HepG2 (cell line): ENCODE measurements around the gene TMCO6. TPM values are rescaled to one million over a fixed set of nuclear protein-coding genes. Genes with fewer than 3 reads are reported as not detected.
A peak's percentile ranks its signal among the peaks of the same experiment; 100 is the strongest.

Experiments
- AGO1 ChIP-seq: fragments of 200-400 bp; formaldehyde crosslinking; IDR thresholded peaks from 2 replicates; pipeline ENCODE4 v1.6.1; 2017; ENCODE audit warnings: mild to moderate bottlenecking, low read depth, low read length, moderate library complexity; ENCODE audit not compliant: poor library complexity, severe bottlenecking
- FLYWCH1 ChIP-seq: sonication (generic); formaldehyde crosslinking; IDR thresholded peaks from 2 replicates; pipeline ENCODE4 v1.8.1; 2023; ENCODE audit warnings: mild to moderate bottlenecking, missing genetic modification reagents
- GABPA ChIP-seq, 2 experiments: IDR thresholded peaks; 2 replicates each; pipeline ENCODE4 v1.6.1; 2011 to 2016; ENCODE audit warnings: low read depth in 2 of 2, low read length in 1 of 2, missing biosample characterization in 1 of 2, missing genetic modification characterization in 1 of 2
- NFYC ChIP-seq: IDR thresholded peaks from 2 replicates; pipeline ENCODE4 v1.6.1; 2016; ENCODE audit warnings: missing genetic modification reagents, missing compliant biosample characterization
- NPAS2 ChIP-seq: sonication (generic); formaldehyde crosslinking; IDR thresholded peaks from 2 replicates; pipeline ENCODE4 v1.8.0; 2022; ENCODE audit warnings: mild to moderate bottlenecking, missing genetic modification reagents, borderline replicate concordance
- SATB2 ChIP-seq: sonication (generic); formaldehyde crosslinking; IDR thresholded peaks from 2 replicates; pipeline ENCODE4 v1.5.0; 2020; ENCODE audit warnings: missing genetic modification reagents
- ZBTB38 ChIP-seq: sonication (generic); formaldehyde crosslinking; IDR thresholded peaks from 2 replicates; pipeline ENCODE4 v1.5.1; 2020; ENCODE audit warnings: mild to moderate bottlenecking, missing genetic modification reagents
- ZC3H13 ChIP-seq: sonication (generic); formaldehyde crosslinking; IDR thresholded peaks from 2 replicates; pipeline ENCODE4 v1.8.1; 2023; ENCODE audit warnings: mild to moderate bottlenecking, missing genetic modification reagents, moderate library complexity
- ZMAT3 ChIP-seq: sonication (generic); formaldehyde crosslinking; conservative IDR thresholded peaks from 2 replicates; pipeline ENCODE4 v1.7.0; 2021; ENCODE audit warnings: missing genetic modification reagents
- ZNF121 ChIP-seq: sonication (generic); formaldehyde crosslinking; IDR thresholded peaks from 2 replicates; pipeline ENCODE4 v1.5.0; 2020; ENCODE audit warnings: mild to moderate bottlenecking, missing genetic modification reagents
- ZNF292 ChIP-seq: sonication (generic); formaldehyde crosslinking; IDR thresholded peaks from 2 replicates; pipeline ENCODE4 v1.8.1; 2022; ENCODE audit warnings: mild to moderate bottlenecking, low read depth, missing genetic modification reagents, borderline replicate concordance
- ZNF34 ChIP-seq: sonication (generic); formaldehyde crosslinking; IDR thresholded peaks from 2 replicates; pipeline ENCODE4 v1.4.0; 2020; ENCODE audit warnings: mild to moderate bottlenecking, missing genetic modification reagents, borderline replicate concordance
- ZNF674 ChIP-seq: sonication (generic); formaldehyde crosslinking; IDR thresholded peaks from 2 replicates; pipeline ENCODE4 v1.5.0; 2020; ENCODE audit warnings: low read depth, mild to moderate bottlenecking, missing genetic modification reagents
- ZNF816 ChIP-seq: sonication (generic); formaldehyde crosslinking; IDR thresholded peaks from 2 replicates; pipeline ENCODE4 v1.8.0; 2022; ENCODE audit warnings: missing genetic modification reagents, mild to moderate bottlenecking, borderline replicate concordance
- polyA plus RNA-seq, 8 experiments: library from polyadenylated mRNA; depleted of rRNA in 3 of 8; stranded (reverse) in 7 of 8; unstranded in 1 of 8; fragments of >200 nt; fragmentation: Illumina TruSeq in 4 of 8; extraction: Trizol in 4 of 8; gene quantifications; 2 replicates each; pipeline versions ENCODE4 v1.2.1 to v1.2.3, GENCODE V29; 2011 to 2016; ENCODE audit warnings: low read depth in 4 of 8, missing spikeins in 1 of 8, mixed read lengths in 1 of 8; ENCODE audit not compliant: insufficient read depth in 1 of 8
- total RNA-seq, 5 experiments: library from RNA; depleted of rRNA; stranded (reverse); fragments of >200 nt; fragmentation: Illumina TruSeq; extraction: Trizol; gene quantifications; 2 replicates each; pipeline ENCODE4 v1.2.3, GENCODE V29; 2016; ENCODE audit warnings: low read depth in 1 of 5
- TF ChIP-seq, protein P1 (sequence below): sonication (generic); formaldehyde crosslinking; IDR thresholded peaks from 2 replicates; pipeline ENCODE4 v1.4.0; 2020; ENCODE audit warnings: missing genetic modification reagents
- TF ChIP-seq, protein P2 (sequence below): sonication (generic); formaldehyde crosslinking; IDR thresholded peaks from 2 replicates; pipeline ENCODE4 v1.4.0; 2020; ENCODE audit warnings: mild to moderate bottlenecking, missing genetic modification reagents
- TF ChIP-seq, protein P3 (sequence below): sonication (generic); formaldehyde crosslinking; IDR thresholded peaks from 2 replicates; pipeline ENCODE4 v1.8.0; 2022; ENCODE audit warnings: missing genetic modification reagents, low read depth, mild to moderate bottlenecking, borderline replicate concordance
- TF ChIP-seq, protein P4 (sequence below): sonication (generic); formaldehyde crosslinking; conservative IDR thresholded peaks from 2 replicates; pipeline ENCODE4 v1.8.1; 2023; ENCODE audit warnings: missing genetic modification reagents
- TF ChIP-seq, protein P5 (sequence below): sonication (generic); formaldehyde crosslinking; IDR thresholded peaks from 2 replicates; pipeline ENCODE4; 2020; ENCODE audit warnings: missing genetic modification reagents, mild to moderate bottlenecking, borderline replicate concordance

TMCO6 gene
- total and polyA plus RNA-seq, 2 of the 13 experiments (the other 11 are each of a cell fraction or from before 2014, with no cell fraction given) = 16.6 to 28.2 TPM

DNA sequence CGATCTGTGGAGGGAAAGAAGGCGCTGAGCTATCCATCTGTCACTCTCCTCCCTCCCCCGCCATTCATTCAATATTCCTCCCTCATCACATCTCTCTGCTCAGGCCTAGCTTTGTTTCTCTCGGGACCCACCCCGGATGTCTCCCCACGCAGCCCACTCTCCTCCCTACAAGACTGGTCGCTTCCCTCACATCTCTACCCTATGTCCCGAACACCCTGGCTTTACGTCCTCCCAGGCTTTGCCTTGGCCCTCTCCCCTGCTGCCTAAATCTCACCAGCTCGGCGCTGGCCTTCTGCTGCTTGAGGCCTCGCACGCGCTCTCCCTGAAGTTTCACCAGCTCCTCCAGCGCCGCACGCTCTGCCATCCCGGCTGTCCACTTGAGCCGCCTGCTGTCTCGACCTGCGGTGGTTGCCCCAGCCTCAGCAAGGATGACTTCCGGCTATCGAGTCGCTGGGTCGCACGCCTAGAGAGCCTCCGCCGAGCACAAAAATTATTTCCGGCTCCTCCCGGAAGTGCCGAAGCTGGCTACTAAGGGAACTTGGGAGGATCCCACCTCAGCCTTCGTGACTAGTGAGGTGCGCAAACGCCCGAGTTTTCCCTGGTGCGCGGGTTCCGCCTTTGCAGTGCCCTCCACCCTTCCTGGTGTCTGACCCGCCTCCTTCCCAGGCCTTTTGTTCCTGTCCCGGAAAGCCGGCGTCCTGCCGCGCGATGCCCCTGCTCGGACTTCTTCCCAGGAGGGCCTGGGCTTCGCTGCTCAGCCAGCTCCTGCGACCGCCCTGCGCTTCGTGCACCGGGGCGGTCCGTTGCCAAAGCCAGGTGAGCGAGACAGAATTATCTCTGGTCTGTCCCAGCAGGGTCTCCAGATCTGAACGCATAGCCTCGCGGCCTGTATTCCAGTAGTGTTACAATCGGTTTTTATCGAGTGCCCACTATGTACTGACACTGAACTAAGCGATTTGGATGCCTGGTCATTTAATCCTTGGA lies 52.0 kb downstream of the TMCO6 start, which contains the start of the genes HARS1 and HARS2 (continued):
- TF ChIP-seq ZBTB38 (CRISPR knock-in tag) (peak; percentile 70; the same call in 1 of the 2 replicates), ZNF121 (CRISPR knock-in tag) (no peak), ZNF816 (CRISPR knock-in tag) (0 out of 2 replicates have a peak, but pooled peaks have one; percentile 79), ZNF292 (CRISPR knock-in tag) (peak; percentile 71; the same call in 1 of the 2 replicates), NFYC (CRISPR knock-in tag) (peak; percentile 31; the same call in 1 of the 2 replicates), ZNF674 (CRISPR knock-in tag) (0 out of 2 replicates have a peak, but pooled peaks have one; percentile 54), ZMAT3 (CRISPR knock-in tag) (peak; percentile 88; the same call in 1 of the 2 replicates), SATB2 (CRISPR knock-in tag) (no peak), ZNF34 (CRISPR knock-in tag) (no peak), AGO1 (no peak), GABPA (IDR thresholded peaks at IDR 0.05; ENCODE audit: low read depth, low read length) (peak; percentile 93), GABPA (CRISPR knock-in tag; IDR thresholded peaks at IDR 0.05; ENCODE audit: low read depth) (peak; percentile 100), NPAS2 (CRISPR knock-in tag) (no peak), ZC3H13 (CRISPR knock-in tag) (peak; percentile 90), FLYWCH1 (CRISPR knock-in tag) (no peak)
- TF ChIP-seq, protein P1, sequence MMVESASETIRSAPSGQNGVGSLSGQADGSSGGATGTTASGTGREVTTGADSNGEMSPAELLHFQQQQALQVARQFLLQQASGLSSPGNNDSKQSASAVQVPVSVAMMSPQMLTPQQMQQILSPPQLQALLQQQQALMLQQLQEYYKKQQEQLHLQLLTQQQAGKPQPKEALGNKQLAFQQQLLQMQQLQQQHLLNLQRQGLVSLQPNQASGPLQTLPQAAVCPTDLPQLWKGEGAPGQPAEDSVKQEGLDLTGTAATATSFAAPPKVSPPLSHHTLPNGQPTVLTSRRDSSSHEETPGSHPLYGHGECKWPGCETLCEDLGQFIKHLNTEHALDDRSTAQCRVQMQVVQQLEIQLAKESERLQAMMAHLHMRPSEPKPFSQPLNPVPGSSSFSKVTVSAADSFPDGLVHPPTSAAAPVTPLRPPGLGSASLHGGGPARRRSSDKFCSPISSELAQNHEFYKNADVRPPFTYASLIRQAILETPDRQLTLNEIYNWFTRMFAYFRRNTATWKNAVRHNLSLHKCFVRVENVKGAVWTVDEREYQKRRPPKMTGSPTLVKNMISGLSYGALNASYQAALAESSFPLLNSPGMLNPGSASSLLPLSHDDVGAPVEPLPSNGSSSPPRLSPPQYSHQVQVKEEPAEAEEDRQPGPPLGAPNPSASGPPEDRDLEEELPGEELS = peak; percentile 58; the same call in 1 of the 2 replicates
- TF ChIP-seq, protein P2, sequence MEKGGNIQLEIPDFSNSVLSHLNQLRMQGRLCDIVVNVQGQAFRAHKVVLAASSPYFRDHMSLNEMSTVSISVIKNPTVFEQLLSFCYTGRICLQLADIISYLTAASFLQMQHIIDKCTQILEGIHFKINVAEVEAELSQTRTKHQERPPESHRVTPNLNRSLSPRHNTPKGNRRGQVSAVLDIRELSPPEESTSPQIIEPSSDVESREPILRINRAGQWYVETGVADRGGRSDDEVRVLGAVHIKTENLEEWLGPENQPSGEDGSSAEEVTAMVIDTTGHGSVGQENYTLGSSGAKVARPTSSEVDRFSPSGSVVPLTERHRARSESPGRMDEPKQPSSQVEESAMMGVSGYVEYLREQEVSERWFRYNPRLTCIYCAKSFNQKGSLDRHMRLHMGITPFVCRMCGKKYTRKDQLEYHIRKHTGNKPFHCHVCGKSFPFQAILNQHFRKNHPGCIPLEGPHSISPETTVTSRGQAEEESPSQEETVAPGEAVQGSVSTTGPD (CRISPR knock-in tag) = no peak
- TF ChIP-seq, protein P3, sequence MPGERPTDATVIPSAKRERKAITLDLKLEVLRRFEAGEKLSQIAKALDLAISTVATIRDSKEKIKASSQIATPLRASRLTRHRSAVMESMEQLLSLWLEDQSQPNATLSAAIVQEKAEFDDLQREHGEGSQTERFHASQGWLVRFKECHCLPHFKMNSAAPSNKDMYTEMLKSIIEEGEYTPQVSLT = no peak
- TF ChIP-seq, protein P4, sequence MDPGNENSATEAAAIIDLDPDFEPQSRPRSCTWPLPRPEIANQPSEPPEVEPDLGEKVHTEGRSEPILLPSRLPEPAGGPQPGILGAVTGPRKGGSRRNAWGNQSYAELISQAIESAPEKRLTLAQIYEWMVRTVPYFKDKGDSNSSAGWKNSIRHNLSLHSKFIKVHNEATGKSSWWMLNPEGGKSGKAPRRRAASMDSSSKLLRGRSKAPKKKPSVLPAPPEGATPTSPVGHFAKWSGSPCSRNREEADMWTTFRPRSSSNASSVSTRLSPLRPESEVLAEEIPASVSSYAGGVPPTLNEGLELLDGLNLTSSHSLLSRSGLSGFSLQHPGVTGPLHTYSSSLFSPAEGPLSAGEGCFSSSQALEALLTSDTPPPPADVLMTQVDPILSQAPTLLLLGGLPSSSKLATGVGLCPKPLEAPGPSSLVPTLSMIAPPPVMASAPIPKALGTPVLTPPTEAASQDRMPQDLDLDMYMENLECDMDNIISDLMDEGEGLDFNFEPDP (CRISPR knock-in tag) = no peak
- TF ChIP-seq, protein P5, sequence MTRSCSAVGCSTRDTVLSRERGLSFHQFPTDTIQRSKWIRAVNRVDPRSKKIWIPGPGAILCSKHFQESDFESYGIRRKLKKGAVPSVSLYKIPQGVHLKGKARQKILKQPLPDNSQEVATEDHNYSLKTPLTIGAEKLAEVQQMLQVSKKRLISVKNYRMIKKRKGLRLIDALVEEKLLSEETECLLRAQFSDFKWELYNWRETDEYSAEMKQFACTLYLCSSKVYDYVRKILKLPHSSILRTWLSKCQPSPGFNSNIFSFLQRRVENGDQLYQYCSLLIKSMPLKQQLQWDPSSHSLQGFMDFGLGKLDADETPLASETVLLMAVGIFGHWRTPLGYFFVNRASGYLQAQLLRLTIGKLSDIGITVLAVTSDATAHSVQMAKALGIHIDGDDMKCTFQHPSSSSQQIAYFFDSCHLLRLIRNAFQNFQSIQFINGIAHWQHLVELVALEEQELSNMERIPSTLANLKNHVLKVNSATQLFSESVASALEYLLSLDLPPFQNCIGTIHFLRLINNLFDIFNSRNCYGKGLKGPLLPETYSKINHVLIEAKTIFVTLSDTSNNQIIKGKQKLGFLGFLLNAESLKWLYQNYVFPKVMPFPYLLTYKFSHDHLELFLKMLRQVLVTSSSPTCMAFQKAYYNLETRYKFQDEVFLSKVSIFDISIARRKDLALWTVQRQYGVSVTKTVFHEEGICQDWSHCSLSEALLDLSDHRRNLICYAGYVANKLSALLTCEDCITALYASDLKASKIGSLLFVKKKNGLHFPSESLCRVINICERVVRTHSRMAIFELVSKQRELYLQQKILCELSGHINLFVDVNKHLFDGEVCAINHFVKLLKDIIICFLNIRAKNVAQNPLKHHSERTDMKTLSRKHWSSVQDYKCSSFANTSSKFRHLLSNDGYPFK (CRISPR knock-in tag) = peak; percentile 93; the same call in 1 of the 2 replicates
